A673 (cell line): ENCODE results near the gene ADAMTS15. TPM values are rescaled to one million over a fixed set of nuclear protein-coding genes. Genes with fewer than 3 reads are reported as not detected.

Source experiments
- BruUV-seq: library from RNA; stranded (reverse); fragments of 400-500 nt; replicated peaks from 2 replicates; lab custom pipeline; 2021; lab: Mats Ljungman, UMichigan
- CTCF ChIA-PET: fragments of 300-600 bp; sonication (Branson Sonifier 250); formaldehyde crosslinking; loops from one replicate; lab custom pipeline; 2022; ENCODE audit warnings: antibody characterized with exemption; lab: Charles Lee
- POLR2A ChIA-PET: fragments of 300-600 bp; sonication (Branson Sonifier 250); formaldehyde crosslinking; loops from one replicate; lab custom pipeline; 2022; ENCODE audit warnings: antibody characterized with exemption; ENCODE audit not compliant: low non-redundant PET; lab: Charles Lee
- DNase-seq: peaks from one replicate; pipeline ENCODE4 v3.0.0-alpha.2; 2015; ENCODE audit warnings: low spot score
- H3K27ac ChIP-seq: fragments of 200-600 bp; sonication (generic); 2 replicates; pipeline ENCODE4 v1.5.1; 2016; ENCODE audit warnings: mixed run types, low read depth, mild to moderate bottlenecking, mixed read lengths, antibody characterized with exemption, low read length; ENCODE audit not compliant: poor library complexity, severe bottlenecking
- H3K27me3 ChIP-seq: fragments of 200-600 bp; sonication (generic); replicated peaks from 2 replicates; pipeline ENCODE4 v1.6.1; 2017; ENCODE audit warnings: mixed run types, low read depth, mild to moderate bottlenecking, mixed read lengths, antibody characterized with exemption, low read length; ENCODE audit not compliant: insufficient read depth, poor library complexity
- H3K36me3 ChIP-seq: fragments of 200-600 bp; sonication (generic); 2 replicates; pipeline ENCODE4 v1.6.1; 2016; ENCODE audit warnings: mixed run types, mild to moderate bottlenecking, mixed read lengths, antibody characterized with exemption, low read length; ENCODE audit not compliant: insufficient read depth, poor library complexity, severe bottlenecking
- H3K4me1 ChIP-seq: fragments of 200-600 bp; sonication (generic); 2 replicates; pipeline ENCODE4 v1.6.1; 2017; ENCODE audit warnings: mixed run types, mild to moderate bottlenecking, mixed read lengths, antibody characterized with exemption, low read length; ENCODE audit not compliant: insufficient read depth, poor library complexity, severe bottlenecking
- H3K4me3 ChIP-seq: fragments of 200-600 bp; sonication (generic); 2 replicates; pipeline ENCODE4 v1.5.1; 2016; ENCODE audit warnings: low read depth, mixed run types, mild to moderate bottlenecking, mixed read lengths, low read length; ENCODE audit not compliant: poor library complexity, severe bottlenecking
- H3K9me3 ChIP-seq: fragments of 200-600 bp; sonication (generic); 2 replicates; pipeline ENCODE4 v1.6.1; 2016; ENCODE audit warnings: mixed run types, low read depth, mild to moderate bottlenecking, mixed read lengths, antibody characterized with exemption, low read length; ENCODE audit not compliant: poor library complexity, severe bottlenecking
- EZH2 ChIP-seq: fragments of 200-600 bp; sonication (generic); IDR thresholded peaks from 2 replicates; pipeline ENCODE4 v1.6.1; 2017; ENCODE audit warnings: borderline replicate concordance, low read depth, mild to moderate bottlenecking, mixed read lengths, antibody characterized with exemption, low read length; ENCODE audit not compliant: poor library complexity, severe bottlenecking
- intact Hi-C: fragments of 100-400 bp; cut with micrococcal nuclease; formaldehyde crosslinking; loops from one replicate; pipeline ENCODE4 v1.10.0; 2022; ENCODE audit not compliant: unreplicated experiment
- total RNA-seq: library from RNA; stranded (reverse); gene quantifications from 2 replicates; pipeline ENCODE4 v1.2.3, GENCODE V29; 2021
- TF ChIP-seq, protein P1 (sequence below): fragments of 300-800, 200-600 bp; sonication (generic); conservative IDR thresholded peaks from 2 replicates; pipeline ENCODE4 v1.5.1; 2017; ENCODE audit warnings: low read depth, mild to moderate bottlenecking, antibody characterized with exemption, low read length, moderate library complexity, mixed read lengths

The ADAMTS15 gene
- total RNA-seq, 1 experiment from 2014 or later, result 0.99 TPM

DNA sequence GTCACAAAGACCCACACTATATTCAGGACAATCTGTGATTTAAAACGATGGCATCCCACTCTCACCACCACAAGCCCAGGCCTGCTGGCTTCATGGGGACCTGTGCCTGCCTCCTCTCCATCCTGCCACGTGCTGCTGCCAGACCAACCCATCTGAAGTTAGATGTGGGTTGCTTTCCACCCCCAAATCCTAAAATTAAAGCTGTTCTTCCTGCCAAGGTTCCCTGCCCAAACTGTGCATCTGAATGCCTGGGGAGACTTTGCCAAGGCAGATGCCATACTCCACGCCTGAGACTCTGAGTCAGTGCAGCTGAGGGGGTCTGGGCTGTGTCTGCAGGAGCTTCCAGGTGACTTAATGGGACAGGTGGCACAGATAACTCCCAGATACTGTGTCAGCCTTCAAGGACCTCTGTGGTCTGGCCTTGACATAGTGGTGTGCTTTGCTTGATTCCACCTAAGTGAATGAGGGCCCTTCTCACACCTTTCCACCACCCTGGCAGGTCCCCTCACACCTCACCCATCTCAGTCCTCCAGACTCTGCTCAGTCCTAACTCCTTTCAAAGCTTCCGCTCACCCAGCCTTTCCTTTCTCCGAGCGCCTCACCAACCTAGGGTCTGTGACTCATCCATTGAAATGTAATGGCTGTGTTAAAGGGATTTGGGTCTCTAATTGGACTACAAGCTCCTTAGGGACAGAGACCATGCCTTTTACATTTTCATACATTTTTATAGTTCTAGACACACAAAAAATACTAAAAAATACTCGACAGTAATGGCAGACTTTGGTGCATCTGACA is 38.7 kb upstream of the ADAMTS15 start:
- TF ChIP-seq, protein P1, sequence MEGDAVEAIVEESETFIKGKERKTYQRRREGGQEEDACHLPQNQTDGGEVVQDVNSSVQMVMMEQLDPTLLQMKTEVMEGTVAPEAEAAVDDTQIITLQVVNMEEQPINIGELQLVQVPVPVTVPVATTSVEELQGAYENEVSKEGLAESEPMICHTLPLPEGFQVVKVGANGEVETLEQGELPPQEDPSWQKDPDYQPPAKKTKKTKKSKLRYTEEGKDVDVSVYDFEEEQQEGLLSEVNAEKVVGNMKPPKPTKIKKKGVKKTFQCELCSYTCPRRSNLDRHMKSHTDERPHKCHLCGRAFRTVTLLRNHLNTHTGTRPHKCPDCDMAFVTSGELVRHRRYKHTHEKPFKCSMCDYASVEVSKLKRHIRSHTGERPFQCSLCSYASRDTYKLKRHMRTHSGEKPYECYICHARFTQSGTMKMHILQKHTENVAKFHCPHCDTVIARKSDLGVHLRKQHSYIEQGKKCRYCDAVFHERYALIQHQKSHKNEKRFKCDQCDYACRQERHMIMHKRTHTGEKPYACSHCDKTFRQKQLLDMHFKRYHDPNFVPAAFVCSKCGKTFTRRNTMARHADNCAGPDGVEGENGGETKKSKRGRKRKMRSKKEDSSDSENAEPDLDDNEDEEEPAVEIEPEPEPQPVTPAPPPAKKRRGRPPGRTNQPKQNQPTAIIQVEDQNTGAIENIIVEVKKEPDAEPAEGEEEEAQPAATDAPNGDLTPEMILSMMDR, result no peak
- TF ChIP-seq EZH2, result no peak
- POLR2A ChIA-PET, result no interaction called here
- Histone ChIP-seq H3K9me3 (no peaks in the 10 kb centered on the region), H3K36me3 (no peaks in the 10 kb centered on the region), H3K4me3 (no peak overlapping the region), H3K27me3 (peaks cover 5% of the 10 kb centered on the region), H3K4me1 (peaks cover 4% of the 10 kb centered on the region), H3K27ac (no peak overlapping the region)
- CTCF ChIA-PET, result interaction anchor here (0.7 kb wide), 1 partner anchor 197 kb away, joined by 3 read pairs; no protein-coding TSS in a partner anchor
- no TSS peak for BruUV-seq
- intact Hi-C loops, result no loop called here
- peak; percentile 70 for DNase-seq

DNA sequence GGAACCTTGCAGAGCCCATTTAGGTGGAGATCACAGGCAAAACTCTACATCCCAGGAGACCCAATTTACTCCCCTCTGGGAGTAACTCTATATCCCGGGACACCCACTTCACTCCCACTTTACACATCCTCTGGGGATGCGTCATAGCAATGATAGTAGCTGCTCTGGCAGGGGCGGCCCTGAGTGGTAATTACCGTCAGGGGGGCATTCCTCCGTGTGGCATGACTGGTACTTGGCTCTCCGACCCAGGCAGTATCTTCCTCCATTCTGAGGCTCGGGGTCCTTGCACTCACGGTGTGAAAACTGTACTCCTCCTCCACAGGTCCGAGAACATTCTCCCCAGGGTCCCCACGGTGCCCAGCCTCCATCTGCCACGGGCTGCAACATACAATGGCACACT is 37.2 kb upstream of the ADAMTS15 start:
- TF ChIP-seq, protein P1, result no peak
- H3K4me1 ChIP-seq, result peaks cover 4% of the 10 kb centered on the region
- DNase-seq, result no peak
- intact Hi-C loops, result no loop called here
- no peaks in the 10 kb centered on the region for H3K36me3 ChIP-seq
- CTCF ChIA-PET, result interaction anchor here (0.8 to 1.0 kb wide), 2 partner anchors 20 to 505 kb away, joined by 3 read pairs; partner anchors contain the start of gene SNX19
- POLR2A ChIA-PET, result no interaction called here
- H3K27ac ChIP-seq, result no peak overlapping the region
- H3K4me3 ChIP-seq, result no peak overlapping the region
- no peaks in the 10 kb centered on the region for H3K9me3 ChIP-seq
- BruUV-seq, result no TSS peak
- H3K27me3 ChIP-seq, result peaks cover 15% of the 10 kb centered on the region

DNA sequence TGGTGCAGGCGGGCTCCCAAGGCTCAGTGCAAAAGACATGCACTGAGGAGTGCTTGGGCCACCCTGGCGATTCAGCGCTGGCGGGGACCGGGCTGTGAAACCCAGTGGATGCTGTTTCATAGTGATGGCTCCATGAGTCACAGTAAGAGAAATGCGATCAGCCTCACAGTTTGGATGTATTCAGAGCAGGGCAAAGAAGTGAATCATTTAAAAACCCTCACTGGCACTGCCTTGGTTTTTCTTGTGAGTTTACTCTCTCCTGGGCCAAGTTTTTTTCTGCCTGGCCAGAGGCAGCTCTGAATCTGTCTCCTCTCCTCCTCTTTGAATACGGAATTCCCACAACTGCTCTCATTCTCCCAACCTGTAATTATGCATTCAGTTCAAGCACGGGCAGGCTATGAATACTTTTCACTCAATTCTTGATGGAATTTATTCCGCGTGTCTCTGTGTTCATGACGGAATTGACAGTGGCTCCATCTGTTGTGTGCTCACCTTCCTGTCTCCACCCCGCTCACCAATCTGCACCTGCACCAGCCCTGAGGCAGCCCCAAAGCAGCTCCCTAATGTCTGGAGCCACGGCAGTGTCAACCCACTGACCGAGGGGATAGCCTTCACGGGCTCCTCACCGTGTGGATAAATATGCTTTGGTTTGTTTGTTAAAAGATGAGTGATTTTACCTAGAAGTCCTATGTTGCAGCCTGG is 34.9 kb upstream of the ADAMTS15 start:
- peaks cover 4% of the 10 kb centered on the region for H3K4me1 ChIP-seq
- POLR2A ChIA-PET, result no interaction called here
- intact Hi-C loops, result no loop called here
- CTCF ChIA-PET, result no interaction called here
- no peaks in the 10 kb centered on the region for H3K9me3 ChIP-seq
- no TSS peak for BruUV-seq
- H3K36me3 ChIP-seq, result no peaks in the 10 kb centered on the region
- TF ChIP-seq, protein P1, result no peak
- TF ChIP-seq EZH2, result no peak
- H3K27ac ChIP-seq, result no peak overlapping the region
- no peak for DNase-seq
- peaks cover 18% of the 10 kb centered on the region for H3K27me3 ChIP-seq
- no peak overlapping the region for H3K4me3 ChIP-seq
